ENCODE data around the gene C11orf42.

C11orf42 gene

DNA sequence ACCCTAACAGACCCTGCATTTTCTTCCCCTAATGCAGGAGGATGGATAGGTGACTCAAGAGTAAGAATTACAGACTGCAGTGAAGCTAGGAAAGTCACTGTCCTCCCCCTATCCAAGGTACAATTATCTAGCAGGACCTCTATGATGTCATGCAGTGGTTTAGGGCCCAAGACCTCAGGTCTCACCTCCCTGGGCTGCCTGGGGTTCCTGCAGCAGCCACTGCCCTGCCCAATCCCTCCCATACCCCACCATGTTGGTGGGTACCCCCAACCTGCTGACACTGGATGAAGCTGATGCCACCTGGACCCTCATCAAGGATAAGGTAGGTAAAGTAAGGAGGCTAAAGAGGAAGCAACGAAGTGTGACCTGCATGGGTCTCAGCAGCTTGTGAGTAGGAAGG lies at the start of gene C11orf42:
Gene C11orf42, plus strand, starts transcription at position 192 of the 400 bp plus-strand sequence. Its CDS starts 59 bp downstream, at position 251.
- DNase-seq, result no peak

DNA sequence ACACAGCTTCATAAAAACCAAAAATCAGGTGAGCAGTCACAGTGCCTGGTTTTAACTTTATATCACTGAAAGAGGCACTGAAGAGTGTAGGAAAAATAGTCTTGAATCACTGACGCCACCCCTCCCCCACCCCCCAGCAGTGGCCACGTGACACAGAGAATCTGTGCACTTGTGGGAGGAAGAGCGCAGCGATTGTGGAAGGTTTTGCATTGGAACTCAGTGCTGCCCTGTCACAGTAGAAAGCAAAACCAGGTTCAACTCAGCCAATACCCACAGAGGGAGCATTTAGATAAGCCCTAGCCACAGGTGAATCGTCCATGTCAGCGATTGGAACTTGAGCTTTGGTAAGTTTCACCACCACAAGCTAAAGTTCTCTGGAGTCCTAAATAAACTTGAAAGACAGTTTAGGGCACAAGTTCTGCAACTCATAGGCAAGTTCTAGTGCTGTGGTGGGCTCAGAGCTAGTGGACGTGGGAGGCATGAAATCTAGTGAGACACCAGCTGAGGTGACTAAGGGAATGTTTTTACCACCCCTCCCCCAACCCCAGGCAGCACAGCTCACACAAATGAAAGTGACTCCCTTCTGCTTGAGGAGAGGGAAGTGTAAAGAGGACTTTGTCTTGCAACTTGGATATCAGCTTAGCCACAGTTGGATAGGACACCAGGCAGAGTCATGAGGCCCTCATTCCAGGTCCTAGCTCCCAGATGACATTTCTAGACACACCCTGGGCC lies 48.6 kb upstream of the C11orf42 start:
- no peak for DNase-seq

- DNase-seq, result no peak
Measured at GRCh38 chr11:6170226-6170625, 35.1 kb upstream of the C11orf42 start, which contains the start of gene OR52B2. Gene OR52B2, minus strand, starts transcription at chr11:6170326. Its CDS starts 0 bp downstream, at chr11:6170326.

- DNase-seq, result no peak
Measured at GRCh38 chr11:6175440-6175839, 29.9 kb upstream of the C11orf42 start.

- no peak for DNase-seq
Measured at GRCh38 chr11:6191742-6192141, 13.6 kb upstream of the C11orf42 start.

- no peak for DNase-seq
Measured at GRCh38 chr11:6194065-6194581, 11.2 kb upstream of the C11orf42 start.

DNA sequence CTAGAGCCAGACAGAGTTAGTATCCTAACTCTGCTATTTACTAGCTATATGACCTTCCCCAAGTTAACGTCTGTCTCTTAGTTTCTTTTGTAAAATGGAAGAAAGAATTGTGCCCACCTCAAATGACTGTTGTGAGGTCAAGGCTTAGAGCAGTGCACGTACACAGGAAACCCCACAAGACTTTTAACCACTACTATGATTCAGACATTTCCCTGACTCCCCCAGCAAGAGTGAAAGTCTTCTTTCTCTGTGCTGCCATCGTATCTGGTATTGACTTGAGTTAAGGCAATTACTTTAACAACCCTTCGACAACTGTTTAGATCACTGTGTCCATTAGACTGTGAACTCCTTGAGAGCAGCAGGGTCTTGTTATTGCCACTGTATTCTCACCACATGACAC lies 9.0 kb upstream of the C11orf42 start:
- DNase-seq, result no peak

- no peak for DNase-seq
Measured at GRCh38 chr11:6197466-6198200, 7.7 kb upstream of the C11orf42 start.

GRCh38 chr11:6199174-6199810 lies 6.1 kb upstream of the C11orf42 start, which contains the start of gene OR52W1:
Gene OR52W1, plus strand, starts transcription at chr11:6199224. Its CDS starts 0 bp downstream, at chr11:6199224.
- DNase-seq, result no peak

- no peak for DNase-seq
Measured at GRCh38 chr11:6200975-6201374, 4.4 kb upstream of the C11orf42 start.

DNA sequence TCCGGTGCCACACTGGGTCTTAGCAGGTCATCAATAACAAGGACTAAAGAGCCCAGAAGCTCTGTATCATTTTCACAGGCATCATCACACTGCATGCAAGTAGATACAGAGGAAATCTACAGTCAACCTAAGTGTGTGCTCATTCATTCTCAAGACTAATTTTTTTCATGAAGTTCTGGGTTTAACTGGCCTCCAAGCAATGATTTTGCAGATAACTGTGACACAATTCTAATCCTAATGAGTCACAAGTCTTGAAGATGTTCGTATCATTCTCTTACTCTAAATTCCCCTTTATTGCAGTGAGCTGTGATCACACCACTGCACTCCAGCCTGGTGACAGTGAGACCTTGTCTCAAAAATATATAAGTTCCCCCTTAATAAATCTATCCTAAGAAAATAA lies 3.9 kb upstream of the C11orf42 start:
- DNase-seq, result no peak

GRCh38 chr11:6202041-6202440 lies 3.3 kb upstream of the C11orf42 start:
- DNase-seq, result no peak

DNA sequence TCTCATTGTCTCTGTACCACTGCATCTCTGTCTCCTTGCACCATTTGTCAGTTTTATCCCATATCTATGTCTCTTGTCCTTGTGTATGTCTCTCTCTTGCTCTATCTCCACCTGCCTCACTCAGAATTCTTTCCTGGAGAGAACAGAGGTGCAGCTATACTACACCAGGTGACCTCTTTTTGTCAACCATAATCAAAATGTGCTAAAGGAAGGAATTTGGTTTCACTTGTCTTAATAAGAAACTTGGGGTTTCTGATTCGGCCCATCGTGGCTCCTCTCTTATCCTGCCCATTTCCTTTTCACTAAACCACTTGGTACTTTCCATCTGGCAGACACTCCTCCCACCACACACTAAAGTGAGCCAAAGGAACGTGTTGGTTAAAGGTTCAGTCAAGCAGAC lies 2.0 kb upstream of the C11orf42 start:
- no peak for DNase-seq

DNA sequence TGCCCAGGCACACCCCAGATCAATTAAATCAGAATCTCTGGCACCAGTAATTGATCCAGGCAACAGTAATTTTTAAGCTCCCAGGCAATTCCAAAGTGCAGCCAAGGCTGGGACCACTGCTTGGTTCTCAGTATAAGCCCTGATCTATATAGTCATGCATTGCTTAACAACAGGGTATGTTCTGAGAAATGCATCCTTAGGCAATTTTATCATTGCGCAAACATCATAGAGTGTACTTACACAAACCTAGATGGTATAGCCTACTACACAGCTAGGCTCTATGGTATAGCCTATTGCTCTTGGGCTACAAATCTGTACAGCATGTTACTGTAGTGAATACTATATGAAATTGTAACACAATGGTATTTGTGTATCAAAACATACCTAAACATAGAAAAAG lies 651 bp upstream of the C11orf42 start:
- DNase-seq, result no peak

- no peak for DNase-seq
Measured at GRCh38 chr11:6206456-6207180, 1.3 kb downstream of the C11orf42 start.

GRCh38 chr11:6209801-6210200 lies 4.4 kb downstream of the C11orf42 start:
- DNase-seq, result no peak

DNA sequence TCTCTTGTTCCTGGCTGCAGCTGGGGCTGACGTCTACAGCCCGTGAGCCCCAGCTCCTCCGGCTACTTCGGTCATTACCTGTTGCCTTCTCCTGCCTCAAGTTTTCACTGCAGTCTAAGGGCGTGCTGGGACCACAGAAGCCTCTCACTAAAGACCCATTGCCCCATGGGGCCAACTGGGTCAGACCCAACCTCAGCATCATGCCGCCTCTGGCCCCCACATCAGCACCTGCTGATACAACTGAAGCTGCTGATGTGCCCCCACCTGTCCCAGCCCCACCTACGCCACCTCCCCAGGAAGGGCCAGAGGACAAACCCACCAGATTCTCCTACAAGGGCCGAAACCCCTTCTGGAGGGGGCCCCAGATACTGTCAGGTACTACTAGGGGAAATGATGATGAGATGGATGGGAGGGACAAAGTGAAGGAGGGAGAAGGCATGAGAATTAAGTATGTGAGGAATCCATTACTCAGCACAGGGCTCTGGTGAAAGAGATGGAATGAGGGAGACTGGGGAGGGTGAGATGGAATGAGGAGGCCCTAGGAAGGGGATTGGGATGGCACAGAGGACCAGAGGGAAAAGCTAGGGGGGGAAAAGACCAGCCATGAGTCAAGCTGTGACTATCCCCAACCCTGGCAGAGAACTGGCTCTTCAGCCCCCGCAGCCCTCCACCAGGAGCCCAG lies 5.1 kb downstream of the C11orf42 start:
- no peak for DNase-seq

GRCh38 chr11:6214530-6214929 lies 9.2 kb downstream of the C11orf42 start:
- DNase-seq, result no peak

GRCh38 chr11:6216501-6216900 lies 11.1 kb downstream of the C11orf42 start:
- no peak for DNase-seq

DNA sequence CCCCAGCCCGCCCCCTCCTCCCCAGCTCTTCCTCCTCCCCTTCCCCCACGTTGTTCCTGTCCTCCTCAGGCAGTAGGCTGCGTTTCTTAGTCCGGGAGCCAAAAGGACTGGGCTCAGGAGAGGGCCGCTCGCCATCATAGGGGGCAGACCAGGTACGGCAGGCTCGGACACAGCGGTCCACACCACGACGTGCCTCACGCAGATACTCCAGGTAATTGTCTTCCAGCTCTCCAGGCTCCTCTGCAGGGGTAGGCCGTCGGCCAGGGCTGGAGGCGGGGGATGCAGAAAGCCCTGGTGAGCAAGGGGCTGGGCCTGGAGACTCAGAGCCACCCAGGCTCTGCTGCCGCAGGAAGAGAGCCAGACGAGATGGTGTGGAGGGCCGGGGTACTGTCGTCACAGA lies 12.4 kb downstream of the C11orf42 start:
- no peak for DNase-seq

GRCh38 chr11:6219359-6219758 lies 14.0 kb downstream of the C11orf42 start:
- DNase-seq, result no peak

DNA sequence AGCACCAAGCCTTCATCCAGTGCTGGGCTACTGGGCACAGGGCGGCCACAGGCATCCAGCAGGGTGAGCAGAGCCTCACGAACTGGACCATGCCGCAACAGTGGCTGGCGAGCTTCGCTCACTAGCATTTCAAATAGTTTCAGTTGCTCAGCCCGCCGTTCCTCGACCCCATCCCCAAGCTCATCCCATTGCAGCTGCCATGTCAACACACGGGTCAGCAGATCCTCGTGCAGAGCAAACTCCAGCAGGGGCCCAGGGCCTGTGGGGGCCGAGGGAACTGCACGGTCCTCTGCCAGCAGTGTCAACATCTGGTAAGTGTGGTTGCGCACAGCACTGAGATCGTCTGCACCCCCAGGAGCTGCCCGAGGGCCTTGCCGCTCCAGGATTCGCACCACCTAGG lies 18.5 kb downstream of the C11orf42 start:
- no peak for DNase-seq
